H1 (cell line): Measurements from ENCODE around the gene IL37. TPM values are rescaled to one million over a fixed set of nuclear protein-coding genes. Genes with fewer than 3 reads are reported as not detected.

Source experiments
- GABPA ChIP-seq: IDR thresholded peaks from 2 replicates; pipeline ENCODE4 v1.6.1; 2011; ENCODE audit warnings: mild to moderate bottlenecking, low read length, moderate library complexity, borderline replicate concordance; ENCODE audit not compliant: insufficient read depth
- NRF1 ChIP-seq: IDR thresholded peaks from 2 replicates; pipeline ENCODE4 v1.6.1; 2011; ENCODE audit warnings: mild to moderate bottlenecking, low read depth, low read length, improper control_type of control experiment
- SP1 ChIP-seq: IDR thresholded peaks from 2 replicates; pipeline ENCODE4 v1.6.1; 2011; ENCODE audit warnings: low read depth, low read length
- SP2 ChIP-seq: IDR thresholded peaks from 2 replicates; pipeline ENCODE4 v1.6.1; 2012; ENCODE audit warnings: mild to moderate bottlenecking, low read length, inconsistent platforms
- TAF1 ChIP-seq: IDR thresholded peaks from 2 replicates; pipeline ENCODE4 v1.6.1; 2011; ENCODE audit warnings: mild to moderate bottlenecking, low read depth, low read length
- TCF12 ChIP-seq: IDR thresholded peaks from 2 replicates; pipeline ENCODE4 v1.6.1; 2011; ENCODE audit warnings: low read depth, mild to moderate bottlenecking, low read length
- polyA plus RNA-seq, 7 experiments: library from polyadenylated mRNA; depleted of rRNA in 3 of 7; stranded (reverse) in 5 of 7; unstranded in 2 of 7; fragments of >200 nt in 5 of 7; fragments of 200-250 nt in 2 of 7; gene quantifications; 1 replicate in 5 of 7; 2 replicates in 1 of 7; 4 replicates in 1 of 7; pipeline versions ENCODE4 v1.2.1 to v1.2.3, GENCODE V29; 2011 to 2013; ENCODE audit warnings: missing spikeins in 2 of 7, mixed read lengths in 2 of 7
- total RNA-seq: library from RNA; stranded (reverse); fragmentation: NEBNext Ultra II Directional; extraction: Animal tissue kit (Norgen Biotek cat#: 25700); gene quantifications from 2 replicates; pipeline ENCODE4 v1.2.1, GENCODE V29; 2021

IL37 gene
- total and polyA plus RNA-seq, 2 of the 8 experiments (the other 6 are each of a cell fraction or from before 2014, with no cell fraction given), result 0.18 TPM; not detected in 1

- TF ChIP-seq TCF12, result no peak
- TF ChIP-seq TAF1, result no peak
- no peak for TF ChIP-seq NRF1
- no peak for TF ChIP-seq GABPA
- TF ChIP-seq SP1, result no peak
- no peak for TF ChIP-seq SP2
These were observed 29.6 kb upstream of the IL37 start (continued) for GRCh38 chr2:112881217-112881985.
